KMS-11 (cell line): Measurements from ENCODE around the gene KCNE4.

Source experiments
- H2AFZ ChIP-seq: fragments of 200-600 bp; sonication (generic); 2 replicates; pipeline ENCODE4 v1.6.1; 2016; ENCODE audit warnings: antibody characterized with exemption, mixed run types, low read depth
- H3K27ac ChIP-seq: fragments of 200-600 bp; sonication (generic); 2 replicates; pipeline ENCODE4 v1.6.1; 2016; ENCODE audit warnings: mild to moderate bottlenecking, mixed run types
- H3K27me3 ChIP-seq: fragments of 200-600 bp; sonication (generic); 2 replicates; pipeline ENCODE4 v1.6.1; 2017; ENCODE audit warnings: mild to moderate bottlenecking, low read depth, mixed run types, moderate library complexity; ENCODE audit not compliant: insufficient read depth
- H3K36me3 ChIP-seq: fragments of 200-600 bp; sonication (generic); 2 replicates; pipeline ENCODE4 v1.6.1; 2017; ENCODE audit warnings: mild to moderate bottlenecking, mixed run types; ENCODE audit not compliant: insufficient read depth
- H3K4me1 ChIP-seq: fragments of 200-600 bp; sonication (generic); 2 replicates; pipeline ENCODE4 v1.6.1; 2016; ENCODE audit warnings: mild to moderate bottlenecking, low read depth, mixed run types; ENCODE audit not compliant: poor library complexity, severe bottlenecking
- H3K4me2 ChIP-seq: fragments of 200-600 bp; sonication (generic); 2 replicates; pipeline ENCODE4 v1.7.0; 2016; ENCODE audit warnings: mild to moderate bottlenecking, mixed run types
- H3K4me3 ChIP-seq: fragments of 200-600 bp; sonication (generic); IDR thresholded peaks from 2 replicates; pipeline ENCODE4 v1.6.1; 2017; ENCODE audit warnings: low read depth, low read length, mixed read lengths; ENCODE audit not compliant: insufficient read depth
- H3K79me2 ChIP-seq: fragments of 200-600 bp; sonication (generic); 2 replicates; pipeline ENCODE4 v1.6.1; 2016; ENCODE audit warnings: low read depth, mixed run types; ENCODE audit not compliant: insufficient read depth
- H3K9ac ChIP-seq: fragments of 200-600 bp; sonication (generic); 2 replicates; pipeline ENCODE4 v1.6.1; 2016; ENCODE audit warnings: mild to moderate bottlenecking, mixed run types
- H4K20me1 ChIP-seq: fragments of 200-600 bp; sonication (generic); 2 replicates; pipeline ENCODE4 v1.6.1; 2016; ENCODE audit warnings: mild to moderate bottlenecking, mixed run types; ENCODE audit not compliant: insufficient read depth
- TF ChIP-seq, protein P1 (sequence below): fragments of 200-600 bp; sonication (generic); conservative IDR thresholded peaks from 2 replicates; pipeline ENCODE4 v1.6.1; 2017; ENCODE audit warnings: low read depth, mild to moderate bottlenecking, antibody characterized with exemption, low read length, moderate library complexity, mixed read lengths

Gene KCNE4

DNA sequence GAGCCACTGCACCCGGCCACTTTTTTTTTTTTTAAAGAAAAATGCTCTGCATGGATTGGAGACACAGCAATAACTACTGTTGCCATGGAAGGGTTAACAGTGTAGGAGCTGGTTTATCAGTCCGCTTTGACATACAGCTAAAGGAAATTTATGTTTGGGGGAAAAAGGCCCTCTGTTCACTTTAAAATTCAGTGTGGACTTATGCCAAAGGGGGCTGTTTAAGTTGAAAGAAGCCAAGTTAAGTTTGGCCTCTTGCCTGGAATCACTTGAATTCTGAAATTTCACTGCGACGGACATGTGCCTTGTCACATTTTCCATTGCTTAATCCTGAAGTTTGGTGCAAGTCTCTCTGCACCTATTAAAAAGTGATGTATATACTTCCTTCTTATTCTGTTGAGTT is 3.1 kb downstream of the KCNE4 start:
- Histone ChIP-seq H3K27me3 (no peaks in the 10 kb centered on the region), H3K27ac (no peak overlapping the region), H3K4me1 (no peaks in the 10 kb centered on the region), H3K9ac (no peak overlapping the region), H3K4me3 (no peak overlapping the region), H3K79me2 (no peaks in the 10 kb centered on the region), H3K4me2 (no peak overlapping the region), H4K20me1 (no peaks in the 10 kb centered on the region), H3K36me3 (no peaks in the 10 kb centered on the region), H2AFZ (no peak overlapping the region)
- TF ChIP-seq, protein P1, sequence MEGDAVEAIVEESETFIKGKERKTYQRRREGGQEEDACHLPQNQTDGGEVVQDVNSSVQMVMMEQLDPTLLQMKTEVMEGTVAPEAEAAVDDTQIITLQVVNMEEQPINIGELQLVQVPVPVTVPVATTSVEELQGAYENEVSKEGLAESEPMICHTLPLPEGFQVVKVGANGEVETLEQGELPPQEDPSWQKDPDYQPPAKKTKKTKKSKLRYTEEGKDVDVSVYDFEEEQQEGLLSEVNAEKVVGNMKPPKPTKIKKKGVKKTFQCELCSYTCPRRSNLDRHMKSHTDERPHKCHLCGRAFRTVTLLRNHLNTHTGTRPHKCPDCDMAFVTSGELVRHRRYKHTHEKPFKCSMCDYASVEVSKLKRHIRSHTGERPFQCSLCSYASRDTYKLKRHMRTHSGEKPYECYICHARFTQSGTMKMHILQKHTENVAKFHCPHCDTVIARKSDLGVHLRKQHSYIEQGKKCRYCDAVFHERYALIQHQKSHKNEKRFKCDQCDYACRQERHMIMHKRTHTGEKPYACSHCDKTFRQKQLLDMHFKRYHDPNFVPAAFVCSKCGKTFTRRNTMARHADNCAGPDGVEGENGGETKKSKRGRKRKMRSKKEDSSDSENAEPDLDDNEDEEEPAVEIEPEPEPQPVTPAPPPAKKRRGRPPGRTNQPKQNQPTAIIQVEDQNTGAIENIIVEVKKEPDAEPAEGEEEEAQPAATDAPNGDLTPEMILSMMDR: no peak

- no peaks in the 10 kb centered on the region for H3K79me2 ChIP-seq
- TF ChIP-seq, protein P1: no peak
- no peaks in the 10 kb centered on the region for H4K20me1 ChIP-seq
- H3K9ac ChIP-seq: no peak overlapping the region
- no peaks in the 10 kb centered on the region for H3K4me1 ChIP-seq
- H3K4me2 ChIP-seq: no peak overlapping the region
- H3K27ac ChIP-seq: no peak overlapping the region
- no peaks in the 10 kb centered on the region for H3K36me3 ChIP-seq
- no peaks in the 10 kb centered on the region for H3K27me3 ChIP-seq
- H2AFZ ChIP-seq: no peak overlapping the region
- no peak overlapping the region for H3K4me3 ChIP-seq
Observed at GRCh38 chr2:223055836-223056235, 3.8 kb downstream of the KCNE4 start.

DNA sequence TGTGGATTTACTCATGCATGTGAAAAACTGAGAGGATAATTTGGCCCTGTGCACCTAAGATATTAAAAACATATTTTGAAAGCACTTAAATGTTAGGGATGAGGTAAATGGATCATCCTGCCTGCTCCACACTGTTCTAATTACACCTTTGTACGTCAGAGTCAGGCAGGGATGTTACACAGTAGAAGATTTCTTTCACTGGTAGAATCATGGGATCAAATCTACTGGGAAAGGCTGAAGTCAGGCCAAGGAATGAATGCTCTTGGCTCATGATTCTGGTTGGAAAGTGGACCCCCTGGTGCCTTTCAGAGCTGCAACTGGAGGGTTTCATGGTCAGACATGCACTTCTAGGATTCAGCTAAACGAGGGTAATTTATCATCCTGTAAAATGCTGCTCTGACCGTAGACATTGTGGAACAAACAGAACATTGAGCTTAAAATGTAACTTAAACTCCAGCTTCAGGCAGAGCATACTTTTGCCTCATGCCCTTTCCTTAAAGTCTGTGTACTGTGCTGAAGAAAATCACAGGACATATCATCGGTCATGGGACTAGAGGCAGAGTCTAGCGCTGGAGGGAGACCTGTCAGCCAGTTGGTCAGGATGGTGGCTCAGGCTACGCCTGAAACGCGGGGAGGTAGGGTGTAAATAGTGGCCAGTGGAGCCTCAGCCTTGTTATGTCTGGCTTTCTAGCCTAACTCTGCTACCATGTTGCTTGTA is 4.9 kb downstream of the KCNE4 start:
- H2AFZ ChIP-seq: no peak overlapping the region
- H3K36me3 ChIP-seq: no peaks in the 10 kb centered on the region
- no peak overlapping the region for H3K4me2 ChIP-seq
- H4K20me1 ChIP-seq: no peaks in the 10 kb centered on the region
- TF ChIP-seq, protein P1: no peak
- no peaks in the 10 kb centered on the region for H3K4me1 ChIP-seq
- no peaks in the 10 kb centered on the region for H3K27me3 ChIP-seq
- no peak overlapping the region for H3K9ac ChIP-seq
- no peak overlapping the region for H3K4me3 ChIP-seq
- H3K27ac ChIP-seq: no peak overlapping the region
- no peaks in the 10 kb centered on the region for H3K79me2 ChIP-seq

GRCh38 chr2:223057569-223057968 is 5.6 kb downstream of the KCNE4 start:
- no peak overlapping the region for H2AFZ ChIP-seq
- no peak overlapping the region for H3K9ac ChIP-seq
- H3K4me3 ChIP-seq: no peak overlapping the region
- no peak overlapping the region for H3K4me2 ChIP-seq
- H3K79me2 ChIP-seq: no peaks in the 10 kb centered on the region
- H3K27ac ChIP-seq: no peak overlapping the region
- no peaks in the 10 kb centered on the region for H3K4me1 ChIP-seq
- H4K20me1 ChIP-seq: no peaks in the 10 kb centered on the region
- no peaks in the 10 kb centered on the region for H3K27me3 ChIP-seq
- TF ChIP-seq, protein P1: no peak
- H3K36me3 ChIP-seq: no peaks in the 10 kb centered on the region
